Spleen (tissue), 3 donors: ENCODE results near the gene FDCSP.

Experiments
- POLR2A ChIP-seq, 3 donors: fragments of 450-650 bp; IDR thresholded peaks; one replicate each; pipeline ENCODE4 v1.5.1; 2017; ENCODE audit warnings: antibody characterized with exemption in 3 of 3, mild to moderate bottlenecking in 1 of 3
- POLR2AphosphoS5 ChIP-seq, 3 donors: sonication (generic); formaldehyde crosslinking; IDR thresholded peaks; one replicate each; pipeline ENCODE4 v1.5.1; 2017; ENCODE audit warnings: antibody characterized with exemption in 3 of 3

DNA sequence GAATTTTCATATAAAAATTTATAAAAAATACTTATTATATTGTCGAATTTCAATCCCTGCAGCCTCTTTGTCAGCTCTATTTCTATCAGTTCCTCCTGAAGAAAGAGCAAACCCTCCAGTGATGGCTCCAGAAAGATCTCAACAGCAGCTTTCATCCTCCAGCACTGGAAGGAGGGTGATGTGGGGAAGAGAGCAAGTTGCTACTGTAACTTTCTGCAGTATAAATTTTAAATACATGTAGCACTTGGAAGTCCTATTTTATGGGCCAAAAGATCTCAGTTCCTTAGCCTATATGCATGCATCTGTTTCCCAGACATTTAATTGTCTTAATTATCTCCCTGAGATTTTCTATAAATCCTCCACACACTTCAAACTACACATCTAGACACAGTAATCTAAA is 44.1 kb upstream of the FDCSP start:
- TF ChIP-seq POLR2AphosphoS5 (IDR thresholded peaks at IDR 0.05), result no peak
- no peak for TF ChIP-seq POLR2A (IDR thresholded peaks at IDR 0.05)
